ENCODE results near the gene SASH3.

GRCh38 chrX:129824620-129825019 lies 44.9 kb downstream of the SASH3 start:
- TF ChIP-seq POLR2A (IDR thresholded peaks at IDR 0.05) (no peak), CTCF (IDR thresholded peaks at IDR 0.05) (no peak)
